ENCODE results near the gene B4GALT6. TPM values are rescaled to one million over a fixed set of nuclear protein-coding genes. Genes with fewer than 3 reads are reported as not detected.

The B4GALT6 gene
- total RNA-seq, 1 experiment from 2014 or later: 16.1 TPM

DNA sequence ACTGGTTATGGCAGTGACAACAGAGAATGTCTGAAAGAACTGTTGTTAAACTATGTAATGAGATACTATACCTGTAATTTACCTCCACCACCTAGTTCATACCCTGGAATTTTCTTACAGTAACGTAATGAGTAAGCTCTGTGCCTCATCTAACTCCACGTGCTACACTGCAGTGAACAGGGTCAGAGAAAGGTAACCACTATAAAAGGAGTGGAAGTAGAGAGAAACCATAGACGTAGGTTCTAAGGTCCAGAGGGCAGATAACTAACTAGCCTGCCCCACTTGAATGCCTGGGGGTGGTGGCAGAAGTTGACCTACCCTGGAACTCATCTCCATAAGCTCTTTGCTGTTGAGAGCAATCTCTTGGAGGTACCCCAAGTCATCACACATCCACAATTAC lies 32.0 kb upstream of the B4GALT6 start:
- BruUV-seq (replicated peaks): no TSS peak
- Histone ChIP-seq H4K20me1 (ENCODE audit: insufficient read depth) (no peaks in the 10 kb centered on the region), H3K79me2 (ENCODE audit: insufficient read depth, low read length) (no peaks in the 10 kb centered on the region), H3K9ac (ENCODE audit: low read length) (no peak overlapping the region), H3K9me3 (ENCODE audit: control insufficient read depth in 1 of 2, insufficient read depth in 1 of 2, low read depth in 1 of 2, low read length in 2 of 2) (peaks cover 6 to 7% of the 10 kb centered on the region in 2 experiments; a peak in 2 of 4 replicates), H3K4me3 (replicated peaks in 1 of 2; ENCODE audit: low read depth in 1 of 2, low read length in 2 of 2) (no peak overlapping the region), H3K36me3 (ENCODE audit: control insufficient read depth in 1 of 2, insufficient read depth in 2 of 2, low read length in 2 of 2) (no peaks in the 10 kb centered on the region), H3K27ac (ENCODE audit: low read depth, low read length) (no peak overlapping the region), H3K4me2 (ENCODE audit: low read length) (no peak overlapping the region), H3K27me3 (ENCODE audit: insufficient read depth, low read length) (no peaks in the 10 kb centered on the region), H2AFZ (ENCODE audit: low read depth, low read length, poor library complexity, severe bottlenecking) (no peak overlapping the region), H3K9me2 (ENCODE audit: insufficient read depth) (no peaks in the 10 kb centered on the region), H3K4me1 (ENCODE audit: control insufficient read depth in 1 of 2, insufficient read depth in 2 of 2, low read length in 2 of 2) (no peaks in the 10 kb centered on the region)
- ATAC-seq: no peak
- ChIA-PET CTCF (no interaction called here), RAD21 (ENCODE audit: low non-redundant PET in 1 of 2, low total read pairs in 2 of 2, uncharacterized antibody in 2 of 2, unreplicated experiment in 2 of 2) (no interaction called here), POLR2A (no interaction called here)
- DNase-seq (ENCODE audit: low read depth, low spot score): no peak
- intact Hi-C loops (cut with micrococcal nuclease): no loop called here
- TF ChIP-seq YY1 (IDR thresholded peaks at IDR 0.05; ENCODE audit: extremely low read depth, insufficient replicate concordance, low read depth, low read length) (no peak), SRF (IDR thresholded peaks at IDR 0.05; ENCODE audit: low read depth) (no peak), EGR1 (IDR thresholded peaks at IDR 0.05; ENCODE audit: low read depth) (no peak)
- TF ChIP-seq, protein P1, sequence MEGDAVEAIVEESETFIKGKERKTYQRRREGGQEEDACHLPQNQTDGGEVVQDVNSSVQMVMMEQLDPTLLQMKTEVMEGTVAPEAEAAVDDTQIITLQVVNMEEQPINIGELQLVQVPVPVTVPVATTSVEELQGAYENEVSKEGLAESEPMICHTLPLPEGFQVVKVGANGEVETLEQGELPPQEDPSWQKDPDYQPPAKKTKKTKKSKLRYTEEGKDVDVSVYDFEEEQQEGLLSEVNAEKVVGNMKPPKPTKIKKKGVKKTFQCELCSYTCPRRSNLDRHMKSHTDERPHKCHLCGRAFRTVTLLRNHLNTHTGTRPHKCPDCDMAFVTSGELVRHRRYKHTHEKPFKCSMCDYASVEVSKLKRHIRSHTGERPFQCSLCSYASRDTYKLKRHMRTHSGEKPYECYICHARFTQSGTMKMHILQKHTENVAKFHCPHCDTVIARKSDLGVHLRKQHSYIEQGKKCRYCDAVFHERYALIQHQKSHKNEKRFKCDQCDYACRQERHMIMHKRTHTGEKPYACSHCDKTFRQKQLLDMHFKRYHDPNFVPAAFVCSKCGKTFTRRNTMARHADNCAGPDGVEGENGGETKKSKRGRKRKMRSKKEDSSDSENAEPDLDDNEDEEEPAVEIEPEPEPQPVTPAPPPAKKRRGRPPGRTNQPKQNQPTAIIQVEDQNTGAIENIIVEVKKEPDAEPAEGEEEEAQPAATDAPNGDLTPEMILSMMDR (IDR thresholded peaks at IDR 0.05 in 2 of 3, conservative IDR thresholded peaks at IDR 0.05 in 1 of 3; ENCODE audit: borderline replicate concordance in 1 of 3, insufficient read depth in 1 of 3, low read depth in 2 of 3, low read length in 2 of 3): no peak
- TF ChIP-seq, protein P2, sequence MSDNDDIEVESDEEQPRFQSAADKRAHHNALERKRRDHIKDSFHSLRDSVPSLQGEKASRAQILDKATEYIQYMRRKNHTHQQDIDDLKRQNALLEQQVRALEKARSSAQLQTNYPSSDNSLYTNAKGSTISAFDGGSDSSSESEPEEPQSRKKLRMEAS (IDR thresholded peaks at IDR 0.05): no peak

DNA sequence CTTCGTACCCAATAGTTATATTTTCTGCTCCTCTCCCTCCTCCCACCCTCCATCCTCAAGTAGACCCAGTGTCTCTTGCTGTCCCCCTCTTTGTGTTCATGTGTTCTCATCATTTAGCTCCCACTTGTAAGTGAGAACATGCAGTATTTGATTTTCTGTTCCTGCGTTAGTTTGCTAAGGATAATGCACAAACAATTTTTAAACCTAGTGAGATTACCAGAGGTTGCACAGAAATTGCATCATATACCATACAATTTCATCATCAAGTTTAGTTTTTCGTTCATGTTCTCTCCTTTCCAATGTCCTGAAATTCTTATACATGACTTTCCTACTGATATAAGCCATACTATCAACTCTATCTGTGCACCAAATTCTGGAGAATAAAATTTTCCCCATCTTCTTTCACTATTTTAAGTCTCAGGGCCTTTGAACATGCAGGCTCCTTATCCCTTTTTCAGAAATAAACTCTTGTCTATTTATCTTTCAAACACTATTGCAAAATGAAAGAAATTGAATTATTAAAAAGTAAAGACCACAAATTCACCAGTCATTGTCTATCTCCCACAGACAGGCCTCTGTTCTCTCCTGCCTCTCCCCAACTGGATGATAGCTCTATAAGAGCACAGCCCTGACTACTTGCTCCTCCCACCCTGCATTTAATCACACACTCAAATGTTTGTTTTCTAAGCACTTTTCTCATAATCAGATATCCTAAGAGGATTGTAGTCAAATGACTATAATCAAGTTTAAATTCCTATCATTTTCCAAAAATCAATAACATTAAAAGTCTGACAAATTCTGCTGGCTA lies 27.2 kb upstream of the B4GALT6 start:
- H3K9ac ChIP-seq (ENCODE audit: low read length): no peak overlapping the region
- no peak for TF ChIP-seq FOSL1 (IDR thresholded peaks at IDR 0.05; ENCODE audit: low read depth)
- TF ChIP-seq SRF (IDR thresholded peaks at IDR 0.05; ENCODE audit: low read depth): no peak
- no peak for TF ChIP-seq RAD21 (IDR thresholded peaks at IDR 0.05; ENCODE audit: low read depth)
- no peak for TF ChIP-seq SP1 (IDR thresholded peaks at IDR 0.05; ENCODE audit: low read depth)
- TF ChIP-seq CEBPB (IDR thresholded peaks at IDR 0.05; ENCODE audit: low read depth): peak; percentile 44; the same call in 1 of the 2 replicates
- CTCF ChIA-PET: interaction anchor here (0.6 to 1.0 kb wide), 3 partner anchors 11 to 150 kb away, joined by 3 to 7 read pairs (median 4); no protein-coding TSS in a partner anchor
- no peaks in the 10 kb centered on the region for H3K27me3 ChIP-seq (ENCODE audit: insufficient read depth, low read length)
- H3K9me2 ChIP-seq (ENCODE audit: insufficient read depth): no peaks in the 10 kb centered on the region
- no peaks in the 10 kb centered on the region for H4K20me1 ChIP-seq (ENCODE audit: insufficient read depth)
- no peak overlapping the region for H3K27ac ChIP-seq (ENCODE audit: low read depth, low read length)
- no peaks in the 10 kb centered on the region for H3K9me3 ChIP-seq (ENCODE audit: control insufficient read depth in 1 of 2, insufficient read depth in 1 of 2, low read depth in 1 of 2, low read length in 2 of 2)
- DNase-seq (ENCODE audit: low read depth, low spot score): no peak
- peaks cover 0 to 7% of the 10 kb centered on the region in 2 experiments; a peak in 2 of 4 replicates for H3K4me1 ChIP-seq (ENCODE audit: control insufficient read depth in 1 of 2, insufficient read depth in 2 of 2, low read length in 2 of 2)
- POLR2A ChIA-PET: no interaction called here
- no peak overlapping the region for H3K4me2 ChIP-seq (ENCODE audit: low read length)
- H2AFZ ChIP-seq (ENCODE audit: low read depth, low read length, poor library complexity, severe bottlenecking): peak overlapping the region; percentile 33
- RAD21 ChIA-PET (ENCODE audit: low non-redundant PET in 1 of 2, low total read pairs in 2 of 2, uncharacterized antibody in 2 of 2, unreplicated experiment in 2 of 2): no interaction called here
- intact Hi-C loops (cut with micrococcal nuclease): no loop called here
- no peaks in the 10 kb centered on the region for H3K36me3 ChIP-seq (ENCODE audit: control insufficient read depth in 1 of 2, insufficient read depth in 2 of 2, low read length in 2 of 2)
- no peak for ATAC-seq
- no TSS peak for BruUV-seq (replicated peaks)
- H3K79me2 ChIP-seq (ENCODE audit: insufficient read depth, low read length): no peaks in the 10 kb centered on the region
- H3K4me3 ChIP-seq (replicated peaks in 1 of 2; ENCODE audit: low read depth in 1 of 2, low read length in 2 of 2): no peak overlapping the region
